K562 (cell line): ENCODE measurements around the gene INO80. TPM values are rescaled to one million over a fixed set of nuclear protein-coding genes. Genes with fewer than 3 reads are reported as not detected.

Experiments used
- ATAC-seq: fragments of 200-7000 bp; cut with Tn5 transposase; 3 replicates; pipeline ENCODE4 v1.9.1; 2020; ENCODE audit warnings: moderate library complexity
- BruUV-seq: library from RNA; stranded (reverse); fragments of 400-500 nt; replicated peaks from 2 replicates; lab custom pipeline; 2021; lab: Mats Ljungman, UMichigan
- CTCF ChIA-PET: fragments of 300-600 bp; formaldehyde crosslinking; extraction: SDS; loops from one replicate; lab custom pipeline; 2021; ENCODE audit warnings: low intra/inter-chr PET ratio; lab: Yijun Ruan, JAX
- POLR2A ChIA-PET: fragments of 300-600, 350-650 bp; sonication (Branson Sonifier 250); formaldehyde crosslinking; extraction: SDS; loops from one replicate; lab custom pipeline; 2021; ENCODE audit warnings: antibody characterized with exemption, inconsistent platforms; lab: Yijun Ruan, JAX
- DNase-seq, 4 experiments: peaks; one replicate each; pipeline versions ENCODE4 v3.0.0 to v3.0.0-alpha.2; 2011 to 2018; ENCODE audit warnings: low spot score in 3 of 4, mixed read lengths in 3 of 4; ENCODE audit errors: extremely low read depth in 1 of 4
- FAIRE-seq: peaks from 2 replicates; lab custom pipeline; 2011; peaks lifted over from hg19 to GRCh38; lab: Jason Lieb, UNC
- H2AFZ ChIP-seq: 2 replicates; pipeline ENCODE4 v1.6.0; 2011; ENCODE audit warnings: low read depth, low read length, control low read depth, inconsistent platforms
- H3K27ac ChIP-seq: fragments of 200-600 bp; 3 replicates; pipeline ENCODE4 v1.8.0; 2011; ENCODE audit warnings: low read depth, mild to moderate bottlenecking, control low read depth, inconsistent platforms, low read length, moderate library complexity, mixed read lengths; ENCODE audit errors: extremely low read depth
- H3K27me3 ChIP-seq, 2 experiments: fragments of 300-600 bp in 1 of 2; 2 replicates in 1 of 2; 3 replicates in 1 of 2; pipeline versions ENCODE4 v1.6.0 to v1.8.0; 2011; ENCODE audit warnings: inconsistent platforms in 2 of 2, low read length in 2 of 2, mild to moderate bottlenecking in 1 of 2, mixed read lengths in 1 of 2, moderate library complexity in 1 of 2; ENCODE audit not compliant: control insufficient read depth in 2 of 2, insufficient read depth in 2 of 2
- H3K36me3 ChIP-seq: fragments of 300-600 bp; 3 replicates; pipeline ENCODE4 v1.8.0; 2011; ENCODE audit warnings: mild to moderate bottlenecking, low read length, inconsistent platforms; ENCODE audit not compliant: control insufficient read depth, insufficient read depth
- H3K4me1 ChIP-seq, 2 experiments: fragments of 200-600 bp in 1 of 2; replicated peaks in 1 of 2; 2 replicates in 1 of 2; 3 replicates in 1 of 2; pipeline versions ENCODE4 v1.5.1 to v1.8.0; 2011; ENCODE audit warnings: inconsistent platforms in 2 of 2, low read length in 2 of 2, mild to moderate bottlenecking in 1 of 2, mixed read lengths in 1 of 2, moderate library complexity in 1 of 2; ENCODE audit not compliant: control insufficient read depth in 2 of 2, insufficient read depth in 2 of 2
- H3K4me2 ChIP-seq: 2 replicates; pipeline ENCODE4 v1.6.1; 2011; ENCODE audit warnings: low read length, control low read depth, inconsistent platforms, mixed read lengths; ENCODE audit not compliant: insufficient read depth
- H3K4me3 ChIP-seq: fragments of 200-600 bp; sonication (generic), shearing (Covaris generic); 2 replicates; pipeline ENCODE4 v1.5.1; 2016; ENCODE audit warnings: control low read depth, inconsistent platforms
- H3K79me2 ChIP-seq: fragments of 200-600 bp; 3 replicates; pipeline ENCODE4 v1.8.0; 2011; ENCODE audit warnings: low read length, inconsistent platforms; ENCODE audit not compliant: control insufficient read depth, insufficient read depth
- H3K9ac ChIP-seq, 2 experiments: 2 replicates each; pipeline versions ENCODE4 v1.6.0 to v1.6.1; 2011; ENCODE audit warnings: low read depth in 2 of 2, low read length in 2 of 2, control low read depth in 1 of 2, inconsistent platforms in 1 of 2, mild to moderate bottlenecking in 1 of 2, mixed read lengths in 1 of 2; ENCODE audit not compliant: insufficient read depth in 1 of 2
- H3K9me1 ChIP-seq: one replicate; pipeline ENCODE4 v1.6.0; 2011; ENCODE audit warnings: inconsistent platforms, mild to moderate bottlenecking, low read length, moderate library complexity; ENCODE audit not compliant: control insufficient read depth, insufficient read depth
- H3K9me3 ChIP-seq: replicated peaks from 2 replicates; pipeline ENCODE4 v1.5.1; 2011; ENCODE audit warnings: low read depth, low read length, inconsistent platforms; ENCODE audit not compliant: control insufficient read depth, insufficient read depth
- H4K20me1 ChIP-seq: replicated peaks from 2 replicates; pipeline ENCODE4 v1.6.1; 2011; ENCODE audit warnings: low read length, inconsistent platforms, mixed read lengths; ENCODE audit not compliant: control insufficient read depth, insufficient read depth
- FOXP1 ChIP-seq: sonication (generic); formaldehyde crosslinking; IDR thresholded peaks from 2 replicates; pipeline ENCODE4 v1.8.0; 2022; ENCODE audit warnings: mild to moderate bottlenecking, missing genetic modification reagents
- RNF219 ChIP-seq: fragments of 250-450 bp; sonication (Bioruptor Pico); IDR thresholded peaks from 2 replicates; pipeline ENCODE4 v1.5.0; 2022; ENCODE audit warnings: mild to moderate bottlenecking
- SOX6 ChIP-seq: fragments of 450-650 bp; IDR thresholded peaks from 2 replicates; pipeline ENCODE4 v1.6.1; 2014; ENCODE audit warnings: mild to moderate bottlenecking
- SRSF9 ChIP-seq: fragments of 200-400 bp; formaldehyde crosslinking; IDR thresholded peaks from 2 replicates; pipeline ENCODE4 v1.6.1; 2017; ENCODE audit warnings: low read depth, low read length, borderline replicate concordance
- ZNF12 ChIP-seq: sonication (generic); formaldehyde crosslinking; IDR thresholded peaks from 2 replicates; pipeline ENCODE4 v1.4.0; 2020; ENCODE audit warnings: mild to moderate bottlenecking, missing genetic modification reagents
- WGBS: fragments of 100-300 bp; shearing (Covaris generic); methylation state at CpG from one replicate; pipeline ENCODE4 v1.1.6; 2016; ENCODE audit warnings: low coverage, mixed read lengths; ENCODE audit not compliant: insufficient coverage; ENCODE audit errors: missing lambda C conversion rate; 5-methylcytosine and 5-hydroxymethylcytosine counted together
- in situ Hi-C: fragments of 300-500 bp; cut with MboI; formaldehyde crosslinking; loops from 4 replicates; pipeline ENCODE4 v1.15.0; 2018; ENCODE audit warnings: inconsistent platforms, mixed read lengths
- intact Hi-C: fragments of 100-400 bp; cut with micrococcal nuclease; formaldehyde crosslinking; loops from 2 replicates; pipeline ENCODE4 v1.14.2; 2022
- polyA plus RNA-seq, 8 experiments: library from polyadenylated mRNA; depleted of rRNA in 4 of 8; stranded (reverse) in 5 of 8; unstranded in 3 of 8; fragments of >200 nt; fragmentation: Nextera tagmentation in 2 of 8; fragmentation: Illumina TruSeq in 1 of 8; extraction: Ambion mirVana in 2 of 8; extraction: Trizol in 1 of 8; gene quantifications; 2 replicates each; pipeline versions ENCODE4 v1.2.1 to v1.2.3, GENCODE V29; 2011 to 2014; ENCODE audit warnings: inconsistent platforms in 1 of 8, missing spikeins in 1 of 8
- total RNA-seq, 7 experiments: library from RNA; depleted of rRNA in 6 of 7; stranded (reverse); fragments of >200 nt in 6 of 7; fragmentation: Illumina TruSeq in 2 of 7; extraction: Trizol in 2 of 7; gene quantifications; 2 replicates each; pipeline versions ENCODE4 v1.2.1 to v1.2.3, GENCODE V29; 2011 to 2021; ENCODE audit warnings: low replicate concordance in 1 of 7

Gene INO80
- total and polyA plus RNA-seq, 9 of the 15 experiments (the other 6 are each of a cell fraction or from before 2014, with no cell fraction given) = 1.1 to 25.7 (median 19.9) TPM

DNA sequence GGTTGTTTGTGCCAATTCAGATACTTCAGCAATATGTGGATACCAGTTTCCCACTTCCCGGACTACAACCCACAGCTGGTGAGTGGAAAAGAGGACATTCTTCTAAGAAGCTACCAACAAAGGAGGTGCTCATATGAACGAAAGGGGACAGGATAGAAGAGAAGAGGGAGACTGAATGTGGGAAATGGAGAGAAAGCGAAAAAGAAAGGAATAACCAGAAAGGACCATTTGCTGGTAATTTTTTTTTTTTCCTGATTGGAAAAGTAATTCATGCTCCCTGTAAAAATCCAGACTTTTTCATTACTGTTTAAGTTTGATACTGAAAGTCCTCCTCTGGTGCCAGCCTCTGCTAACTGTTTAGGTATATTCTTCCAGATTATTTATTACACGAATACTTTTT is 164.3 kb downstream of the INO80 start:
- H3K4me3 ChIP-seq = no peak overlapping the region
- CTCF ChIA-PET = no interaction called here
- no peak for ATAC-seq
- TF ChIP-seq SRSF9 (no peak), SOX6 (no peak), FOXP1 (CRISPR knock-in tag) (no peak), ZNF12 (CRISPR knock-in tag) (no peak), RNF219 (CRISPR knock-in tag) (no peak)
- TF ChIP-seq, all 486 proteins: peak for 0
- in situ Hi-C loops = no loop called here
- no peak for DNase-seq
- peaks cover under 1% of the 10 kb centered on the region for H3K9me1 ChIP-seq
- no peak overlapping the region for H2AFZ ChIP-seq
- no peaks in the 10 kb centered on the region; a peak in 1 of 5 replicates for H3K27me3 ChIP-seq
- no peak overlapping the region for H3K9ac ChIP-seq
- H4K20me1 ChIP-seq = peaks cover 5% of the 10 kb centered on the region; the same call in 1 of the 2 replicates
- POLR2A ChIA-PET = interaction anchor here (0.9 to 2.5 kb wide), 3 partner anchors 10 to 24 kb away, joined by 3 to 17 read pairs (median 4); no protein-coding TSS in a partner anchor
- H3K36me3 ChIP-seq = no peaks in the 10 kb centered on the region; the same call in 2 of the 3 replicates
- H3K79me2 ChIP-seq = peaks cover 9% of the 10 kb centered on the region; the same call in 2 of the 3 replicates
- H3K4me2 ChIP-seq = no peak overlapping the region
- no TSS peak for BruUV-seq
- H3K27ac ChIP-seq = no peak overlapping the region
- no peak for FAIRE-seq
- H3K4me1 ChIP-seq = peaks cover 16 to 31% of the 10 kb centered on the region in 2 experiments; a peak in 4 of 5 replicates
- no peaks in the 10 kb centered on the region for H3K9me3 ChIP-seq
- 54% methylated on average over 4 of the region's 4 CpGs for WGBS
- intact Hi-C loops = no loop called here
